Gastroesophageal sphincter (tissue), 4 donors: ENCODE results near the gene TPRG1L. TPM values are rescaled to one million over a fixed set of nuclear protein-coding genes. Genes with fewer than 3 reads are reported as not detected.

ENCODE experiments used
- ATAC-seq: fragments of 150-250 bp; one replicate; pipeline ENCODE4 v1.9.1; 2016; ENCODE audit warnings: mild to moderate bottlenecking, moderate library complexity
- H3K27ac ChIP-seq, 4 donors: fragments of 200-600 bp; sonication (generic) in 3 of 4; 1 replicate in 3 of 4; 2 replicates in 1 of 4; pipeline ENCODE4 v1.5.1; 2016 to 2019
- H3K27me3 ChIP-seq: fragments of 200-600 bp; sonication (generic); one replicate; pipeline ENCODE4 v1.5.1; 2019
- H3K36me3 ChIP-seq, 2 donors: fragments of 200-600 bp; sonication (generic); one replicate each; pipeline ENCODE4 v1.5.1; 2019; ENCODE audit warnings: control low read depth in 1 of 2
- H3K4me1 ChIP-seq, 3 donors: fragments of 200-600 bp; sonication (generic); 1 replicate in 2 of 3; 2 replicates in 1 of 3; pipeline ENCODE4 v1.5.1; 2016 to 2019; ENCODE audit warnings: control low read depth in 2 of 3
- H3K4me3 ChIP-seq, 2 donors: fragments of 200-600 bp; sonication (generic); one replicate each; pipeline ENCODE4 v1.5.1; 2019; ENCODE audit warnings: mild to moderate bottlenecking in 1 of 2, moderate library complexity in 1 of 2
- H3K9me3 ChIP-seq, 3 donors: fragments of 200-600 bp; sonication (generic); one replicate each; pipeline ENCODE4 v1.5.1; 2017 to 2019; ENCODE audit warnings: control low read depth in 2 of 3
- CTCF ChIP-seq, 4 experiments: fragments of 200-600 bp in 2 of 4; fragments of 450-650 bp in 2 of 4; sonication (generic) in 1 of 4; IDR thresholded peaks; one replicate each; pipeline ENCODE4 v1.5.1; 2017 to 2019; ENCODE audit warnings: antibody characterized with exemption in 4 of 4, mild to moderate bottlenecking in 2 of 4, moderate library complexity in 2 of 4
- EP300 ChIP-seq: sonication (generic); formaldehyde crosslinking; IDR thresholded peaks from one replicate; pipeline ENCODE4 v1.6.1; 2017; ENCODE audit warnings: antibody characterized with exemption, mild to moderate bottlenecking
- POLR2A ChIP-seq, 2 donors: fragments of 450-650 bp; IDR thresholded peaks; one replicate each; pipeline ENCODE4 v1.6.1; 2017; ENCODE audit warnings: antibody characterized with exemption in 2 of 2, mild to moderate bottlenecking in 2 of 2, moderate library complexity in 1 of 2
- POLR2AphosphoS5 ChIP-seq: sonication (generic); formaldehyde crosslinking; IDR thresholded peaks from one replicate; pipeline ENCODE4 v1.6.1; 2017; ENCODE audit warnings: antibody characterized with exemption
- WGBS, 2 donors: methylation state at CpG; one replicate each; pipeline ENCODE4 v1.1.5; 2018; ENCODE audit warnings: low coverage in 1 of 2; 5-methylcytosine and 5-hydroxymethylcytosine counted together
- total RNA-seq, 4 donors: library from RNA; depleted of rRNA; stranded (reverse); fragments of >200 nt; gene quantifications; one replicate each; pipeline ENCODE4 v1.1.0, GENCODE V29; 2016

TPRG1L gene
- total RNA-seq, 4 donors from 2014 or later = 38.2 to 52.1 (median 46.6) TPM

- no peaks in the 10 kb centered on the region for H3K9me3 ChIP-seq
- peaks cover 53% of the 10 kb centered on the region for H3K27me3 ChIP-seq
- ATAC-seq = no peak
- no peak overlapping the region for H3K27ac ChIP-seq
- peaks cover 0 to 3% (median 0%) of the 10 kb centered on the region in 3 donors for H3K4me1 ChIP-seq
- 60 to 88% methylated on average over 6 to 10 of the region's 18 CpGs for WGBS, 2 donors
- TF ChIP-seq POLR2A (IDR thresholded peaks at IDR 0.05) (no peak), CTCF (IDR thresholded peaks at IDR 0.05) (no peak), EP300 (no peak), POLR2AphosphoS5 (no peak)
- no peaks in the 10 kb centered on the region for H3K36me3 ChIP-seq
- no peak overlapping the region for H3K4me3 ChIP-seq
These were observed 54.3 kb downstream of the TPRG1L start for GRCh38 chr1:3679098-3679555.

Other genes with a start within 250 kb of the TPRG1L start
- 1 to 10 TPM in 1 of 4 donors, under 1 TPM in 3; 0.54 to 2.3 (median 0.87) TPM for gene ARHGEF16, start 170.3 kb upstream of the TPRG1L start, total RNA-seq
- gene MEGF6, start 13.5 kb upstream of the TPRG1L start, total RNA-seq = 10 to 100 TPM in 2 of 4 donors, 1 to 10 TPM in 2; 4.7 to 15.5 (median 10.8) TPM
- 10 to 100 TPM; 10.3 to 21.7 (median 14.5) TPM for gene WRAP73, start 25.1 kb downstream of the TPRG1L start, total RNA-seq
- under 1 TPM in 2 of 4 donors, not detected in 2; 0.19 to 0.22 TPM for gene TP73, start 27.5 kb downstream of the TPRG1L start, total RNA-seq
- gene CCDC27, start 127.4 kb downstream of the TPRG1L start, total RNA-seq = not detected
- gene SMIM1, start 147.7 kb downstream of the TPRG1L start, total RNA-seq = 1 to 10 TPM in 3 of 4 donors, not detected in 1; 2.6 to 8.4 (median 4.7) TPM
- 10 to 100 TPM; 36.5 to 47.9 (median 46.5) TPM for gene LRRC47, start 171.5 kb downstream of the TPRG1L start, total RNA-seq
- gene CEP104, start 232.2 kb downstream of the TPRG1L start, total RNA-seq = 10 to 100 TPM; 29.3 to 78.2 (median 41.8) TPM
- gene DFFB, start 232.5 kb downstream of the TPRG1L start, total RNA-seq = 10 to 100 TPM in 1 of 4 donors, 1 to 10 TPM in 3; 1.9 to 14.6 (median 7.7) TPM